Activated T-helper 1 cell treated with anti-CD3 and anti-CD28 coated beads, Interleukin-2, amount 50 U/mL, for 16 hours (primary cell): Measurements from ENCODE around the gene SPARC.
"Not testable (repeated sequence)": the region's sequence is repeated elsewhere in the genome, so short reads cannot be mapped to it uniquely, and the experiment has no call there.

Experiments
- DNase-seq, 2 donors: peaks; one replicate each; pipeline ENCODE4 v3.0.0-alpha.2; 2020; ENCODE audit warnings: low read depth in 1 of 2, low spot score in 1 of 2

SPARC gene, protein sequence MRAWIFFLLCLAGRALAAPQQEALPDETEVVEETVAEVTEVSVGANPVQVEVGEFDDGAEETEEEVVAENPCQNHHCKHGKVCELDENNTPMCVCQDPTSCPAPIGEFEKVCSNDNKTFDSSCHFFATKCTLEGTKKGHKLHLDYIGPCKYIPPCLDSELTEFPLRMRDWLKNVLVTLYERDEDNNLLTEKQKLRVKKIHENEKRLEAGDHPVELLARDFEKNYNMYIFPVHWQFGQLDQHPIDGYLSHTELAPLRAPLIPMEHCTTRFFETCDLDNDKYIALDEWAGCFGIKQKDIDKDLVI

DNA sequence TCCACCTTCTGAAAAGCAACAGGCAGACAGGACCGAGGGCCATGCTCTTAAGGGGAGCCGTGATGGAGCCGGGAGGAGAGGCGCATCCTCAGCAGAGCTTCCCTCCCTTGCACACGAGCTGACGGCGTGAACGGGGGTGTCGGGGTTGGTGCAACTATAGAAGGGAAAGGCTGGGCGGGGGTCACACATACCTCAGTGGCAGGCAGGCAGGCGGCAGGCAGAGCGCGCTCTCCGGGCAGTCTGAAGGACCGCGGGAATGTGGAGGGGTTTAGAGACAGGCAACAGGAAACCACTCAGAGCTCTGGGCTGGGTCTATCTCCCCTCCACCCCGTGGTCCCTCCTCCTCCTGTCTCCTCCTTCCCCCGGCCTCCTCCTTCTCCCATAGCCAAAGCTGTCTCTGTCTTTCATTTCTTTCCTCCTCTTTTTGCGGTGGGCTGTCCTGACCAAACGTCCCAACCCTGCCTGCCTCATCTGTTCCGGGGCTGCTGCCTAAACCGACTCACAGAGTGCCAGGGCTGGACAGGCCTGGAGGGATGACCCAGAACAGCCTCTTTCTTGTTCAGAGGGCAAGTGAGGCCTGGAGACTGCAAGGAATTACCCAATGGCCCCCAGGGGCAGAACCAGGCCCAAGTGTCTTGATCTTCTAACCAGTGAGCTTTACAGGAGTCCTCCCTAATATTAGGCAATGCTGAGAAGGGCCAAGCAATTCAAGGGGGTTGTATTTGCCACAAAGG is at the start of gene SPARC:
SPARC (minus strand) TSS at position 242 of the 734 bp plus-strand sequence. CDS start 10,727 bp downstream, outside the sequence.
- no peak for DNase-seq

- no peak for DNase-seq
These were observed 48.9 kb upstream of the SPARC start for GRCh38 chr5:151735646-151736045.

GRCh38 chr5:151734064-151734408 is 47.3 kb upstream of the SPARC start:
- no peak for DNase-seq

DNA sequence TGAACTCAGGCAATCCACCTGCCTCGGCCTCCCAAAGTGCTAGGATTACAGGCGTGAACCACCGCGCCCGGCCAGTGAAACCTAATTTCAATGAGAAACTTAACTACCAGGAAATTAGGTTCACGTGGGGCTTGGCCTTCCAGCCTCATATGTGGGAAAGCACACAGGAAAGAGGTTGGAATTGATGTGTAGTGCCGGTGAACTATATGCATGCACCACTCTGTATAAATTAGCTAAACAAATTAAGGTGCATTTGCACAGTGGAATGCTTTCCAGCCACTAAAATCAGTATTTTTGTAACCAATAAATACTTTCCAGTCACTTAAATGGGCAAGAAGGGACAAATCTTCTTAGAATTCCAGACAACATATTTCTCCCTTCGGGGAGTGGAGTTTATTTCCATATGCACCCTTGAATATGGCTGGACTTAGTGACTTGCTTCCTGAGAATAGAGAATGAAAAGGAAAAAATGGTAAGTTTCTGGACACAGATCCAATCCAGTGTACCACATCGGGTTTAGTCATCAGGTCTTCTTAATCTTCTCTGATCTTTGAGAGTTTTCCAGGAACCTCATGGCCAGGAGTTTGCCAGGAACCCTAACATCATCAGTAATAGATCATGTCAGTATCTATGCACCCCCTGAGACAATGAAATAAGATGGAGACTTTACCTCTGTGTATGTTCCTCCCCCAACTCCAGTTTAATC is 46.8 kb upstream of the SPARC start:
- DNase-seq: no peak

- DNase-seq: no peak
These were observed 43.7 kb upstream of the SPARC start for GRCh38 chr5:151730381-151730780.

DNA sequence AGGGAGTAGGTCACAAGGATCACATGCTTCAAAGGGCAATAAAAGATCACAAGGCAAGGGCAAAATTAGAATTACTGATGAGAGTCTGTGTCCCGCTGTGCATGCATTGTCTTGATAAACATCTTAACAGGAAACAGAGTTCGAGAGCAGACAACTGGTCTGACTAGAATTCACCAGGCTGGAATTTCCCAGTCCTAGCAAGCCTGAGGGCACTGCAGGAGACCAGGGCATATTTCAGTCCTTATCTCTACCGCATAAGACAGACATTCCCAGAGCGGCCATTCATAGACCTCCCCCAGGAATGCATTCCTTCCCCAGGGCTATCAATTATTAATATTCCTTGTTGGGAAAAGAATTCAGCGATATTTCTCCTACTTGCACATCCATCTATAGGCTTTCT is 42.9 kb upstream of the SPARC start:
- not testable (repeated sequence) for DNase-seq

GRCh38 chr5:151724360-151724759 is 37.6 kb upstream of the SPARC start:
- no peak for DNase-seq

GRCh38 chr5:151722546-151722945 is 35.8 kb upstream of the SPARC start:
- no peak for DNase-seq

DNA sequence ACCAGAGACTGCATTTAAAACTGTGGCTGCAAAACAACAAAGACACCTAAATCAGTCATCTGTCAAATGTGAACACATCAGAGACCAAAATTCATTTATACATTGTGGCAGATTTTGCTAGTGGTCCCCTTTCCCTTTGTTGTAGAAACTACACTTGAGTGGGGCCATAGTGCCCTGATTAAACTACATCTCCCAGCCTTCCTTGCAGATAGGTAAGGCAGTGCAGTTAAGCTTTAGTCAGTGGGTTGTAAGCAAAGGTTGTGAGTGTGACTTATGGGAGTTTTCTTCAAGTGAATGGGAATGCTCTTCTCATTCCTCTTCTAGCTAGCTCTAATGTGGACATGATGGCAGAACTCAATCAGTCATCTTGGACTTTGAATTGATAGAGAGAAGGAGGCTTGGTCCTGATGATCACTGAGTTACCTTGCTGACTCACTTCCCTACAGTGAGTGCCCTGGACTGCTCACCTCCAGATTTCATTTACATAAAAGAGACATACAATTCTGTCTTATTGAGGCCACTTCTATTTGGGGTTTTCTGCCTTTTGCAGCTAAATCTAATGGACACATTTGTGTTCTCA is 35.2 kb upstream of the SPARC start:
- DNase-seq: no peak

DNA sequence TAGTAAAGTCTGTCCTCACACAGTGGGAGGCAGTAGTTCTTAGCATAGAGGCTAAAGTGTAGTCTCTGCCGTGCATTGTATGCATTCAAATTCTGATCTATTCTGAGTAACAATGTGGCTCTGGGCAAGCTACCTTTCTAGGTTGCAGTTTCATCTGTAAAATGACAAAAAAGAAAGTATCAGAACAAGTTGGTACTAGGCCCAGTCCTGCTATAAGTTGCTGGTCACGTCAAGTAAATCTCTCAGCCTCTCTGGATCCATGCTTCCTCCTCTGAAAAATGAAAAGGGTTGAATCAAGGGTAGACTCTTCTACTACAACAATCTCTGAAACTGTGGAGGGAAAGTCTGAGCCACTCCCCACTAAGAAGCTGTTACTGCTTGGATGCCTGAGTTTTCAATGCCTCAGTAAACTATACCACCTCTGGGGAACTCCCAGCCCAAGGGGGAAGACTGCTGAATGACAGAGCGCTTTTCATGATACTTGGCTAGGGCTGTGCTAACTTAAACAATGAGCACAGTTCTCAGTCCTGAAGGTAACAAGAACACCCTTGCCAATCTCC is 34.5 kb upstream of the SPARC start:
- no peak for DNase-seq

DNA sequence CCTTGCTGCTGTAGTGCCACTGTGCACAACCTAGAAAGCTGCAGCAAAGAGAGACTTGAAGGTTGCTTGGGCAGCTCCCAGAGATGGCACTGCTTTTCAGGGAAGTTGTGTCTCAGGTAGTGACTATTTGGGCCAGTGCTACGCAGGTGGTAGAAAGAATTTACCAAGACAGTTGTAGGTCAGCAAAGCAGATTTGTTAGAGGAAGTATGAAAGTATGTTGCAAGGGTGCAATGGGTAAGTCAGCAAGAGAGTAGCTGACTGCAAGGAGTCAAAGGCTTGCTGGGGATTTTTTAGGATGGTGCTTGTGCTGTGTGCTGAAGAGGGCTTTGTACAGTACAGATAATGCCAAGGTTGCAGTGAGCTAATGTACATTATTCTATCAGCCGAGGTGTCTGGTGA is 33.5 kb upstream of the SPARC start:
- DNase-seq: no peak

DNA sequence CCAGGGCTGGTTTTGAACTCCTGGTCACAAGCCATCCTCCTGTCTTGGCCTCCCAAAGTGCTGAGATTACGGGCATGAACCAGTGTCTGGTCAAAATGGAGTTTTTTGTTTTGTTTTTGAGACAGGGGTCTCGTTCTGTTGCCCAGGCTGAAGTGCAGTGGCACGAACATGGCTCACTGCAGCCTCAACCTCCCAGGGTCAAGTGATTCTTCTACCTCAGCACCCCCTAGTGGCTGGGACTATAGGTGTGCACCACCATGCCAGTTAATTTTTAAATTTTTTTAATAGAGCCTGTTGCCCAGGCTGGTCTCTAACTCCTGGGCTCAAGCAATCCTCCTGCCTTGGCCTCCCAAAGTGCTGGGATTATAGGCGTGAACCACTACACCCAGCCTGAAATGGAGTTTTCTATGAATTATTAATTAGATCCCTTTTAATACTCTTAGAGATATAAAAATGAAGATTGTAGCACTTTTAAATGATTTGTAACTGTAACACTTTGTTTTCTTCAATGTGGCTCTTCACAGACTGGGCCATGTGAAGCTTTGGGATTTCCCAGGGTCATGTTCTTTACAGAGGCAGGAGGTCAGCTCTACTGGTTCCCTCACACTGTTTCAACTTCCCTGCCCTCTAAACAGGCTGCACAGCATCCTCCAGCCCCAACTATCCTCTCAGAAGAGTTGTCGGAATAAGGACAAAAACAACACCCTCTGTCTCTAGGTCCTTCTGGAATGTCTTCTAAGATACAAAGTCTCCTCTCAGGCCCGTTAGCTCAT is 32.7 kb upstream of the SPARC start:
- DNase-seq: no peak

- DNase-seq: no peak
These were observed 31.9 kb upstream of the SPARC start for GRCh38 chr5:151718646-151719045.

DNA sequence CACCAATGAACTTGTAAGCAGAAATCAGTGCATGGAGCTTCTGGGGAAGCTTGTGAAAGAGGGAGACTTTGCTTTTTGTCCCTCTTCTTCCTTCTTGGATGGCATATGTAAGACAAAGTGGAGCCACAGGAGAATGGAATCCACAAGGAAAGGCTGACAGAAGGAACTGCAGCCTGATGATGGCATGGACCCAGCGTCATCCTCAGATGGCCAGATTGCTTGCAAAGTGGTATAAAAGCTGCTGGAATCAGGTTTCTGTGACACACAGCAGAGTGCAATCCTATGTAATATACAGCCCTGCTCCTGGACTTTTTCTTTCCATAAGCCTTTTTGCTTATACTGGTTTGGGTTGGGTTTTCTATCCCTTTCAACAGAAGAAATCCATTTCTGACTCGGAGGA is 31.4 kb upstream of the SPARC start:
- DNase-seq: no peak

DNA sequence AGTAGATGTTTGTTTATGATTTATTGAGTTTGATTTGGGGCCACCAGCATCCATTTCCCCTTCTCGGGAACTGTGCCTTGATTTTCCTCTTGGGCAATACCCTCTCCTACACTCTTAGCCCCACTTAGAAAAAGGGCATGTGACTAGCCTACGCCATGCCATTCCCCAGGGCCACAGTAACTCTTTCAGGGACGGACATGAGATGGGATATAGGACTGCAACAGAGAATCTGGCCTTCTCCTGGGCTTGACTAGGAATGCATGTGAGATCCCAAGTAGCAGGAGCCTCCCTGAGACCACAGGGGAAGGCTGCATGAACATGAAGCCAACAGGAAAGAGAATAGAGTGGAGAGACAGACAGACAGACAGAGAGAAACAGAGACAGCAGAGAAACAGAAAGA is 30.7 kb upstream of the SPARC start:
- DNase-seq: no peak

DNA sequence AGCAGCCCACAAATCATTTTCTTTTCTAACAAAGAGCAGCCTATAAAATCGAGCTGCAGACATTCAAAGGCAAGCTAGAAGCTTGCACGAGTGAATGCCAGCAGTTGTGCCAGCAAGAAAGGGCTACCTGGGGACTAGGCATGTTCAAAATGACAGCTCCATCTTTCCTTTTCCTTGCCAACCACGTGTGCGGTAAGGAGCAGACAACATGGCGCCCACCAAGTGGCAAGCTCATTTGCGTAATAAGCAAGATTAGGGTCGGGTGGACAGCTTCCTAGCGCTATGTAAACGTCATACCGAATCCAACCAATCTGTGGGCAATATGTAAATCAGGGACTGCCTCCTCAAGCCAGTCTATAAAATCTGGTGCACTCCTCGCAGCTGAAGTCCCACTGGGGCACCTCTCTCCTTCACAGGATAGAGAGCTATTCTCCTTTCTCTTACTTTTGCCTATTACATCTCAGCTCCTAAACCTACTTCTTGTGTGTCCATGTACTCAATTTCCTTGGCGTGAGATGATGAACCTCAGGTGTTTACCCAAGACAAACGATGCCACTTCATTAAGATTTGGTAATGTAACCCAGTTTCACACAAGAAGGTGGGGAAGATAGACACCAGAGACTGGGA is 22.5 kb upstream of the SPARC start:
- no peak for DNase-seq

GRCh38 chr5:151708126-151708525 is 21.4 kb upstream of the SPARC start:
- no peak for DNase-seq

- no peak for DNase-seq
These were observed 20.9 kb upstream of the SPARC start for GRCh38 chr5:151707567-151707966.

GRCh38 chr5:151706906-151707305 is 20.2 kb upstream of the SPARC start:
- DNase-seq: no peak

DNA sequence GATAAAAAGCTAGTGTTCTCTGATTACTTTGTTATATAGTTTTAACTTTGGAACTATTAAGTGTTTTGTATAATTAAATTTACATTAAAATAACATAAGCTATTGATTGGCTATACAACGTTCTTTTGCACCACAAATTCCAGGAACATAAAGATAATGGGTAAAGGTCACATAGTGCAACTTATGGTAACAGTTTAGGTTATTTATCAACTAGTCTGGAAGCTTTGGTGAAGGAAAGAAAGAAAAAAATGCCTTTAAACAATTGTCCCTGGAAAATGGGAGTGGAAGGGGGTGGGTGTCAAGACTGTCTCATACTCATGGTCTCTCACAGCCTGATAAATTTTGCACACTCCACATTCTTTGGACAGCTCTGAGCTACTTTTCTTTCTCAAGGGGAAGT is 17.1 kb upstream of the SPARC start:
- DNase-seq: no peak
